Neural cell (in vitro differentiated cells): Measurements from ENCODE around the gene COL5A1. TPM values are rescaled to one million over a fixed set of nuclear protein-coding genes. Genes with fewer than 3 reads are reported as not detected.

Experiments used
- H2AFZ ChIP-seq: fragments of 200-600, 300-800 bp; sonication (generic), shearing (Covaris generic); 2 replicates; pipeline ENCODE4 v1.6.0; 2014; ENCODE audit warnings: low read depth, mild to moderate bottlenecking, antibody characterized with exemption, low read length, moderate library complexity
- H3F3A ChIP-seq: fragments of 200-600 bp; shearing (Covaris generic); 2 replicates; pipeline ENCODE4 v1.6.1; 2016; ENCODE audit warnings: mild to moderate bottlenecking, moderate library complexity, mixed read lengths, antibody characterized with exemption, low read length; ENCODE audit not compliant: insufficient read depth, poor library complexity, severe bottlenecking
- H3K27ac ChIP-seq: fragments of 200-600, 300-800 bp; sonication (generic), shearing (Covaris generic); 2 replicates; pipeline ENCODE4 v1.5.1; 2014; ENCODE audit warnings: mild to moderate bottlenecking, low read length, moderate library complexity
- H3K27me3 ChIP-seq: fragments of 300-800, 200-600 bp; sonication (generic), shearing (Covaris generic); 2 replicates; pipeline ENCODE4 v1.6.0; 2014; ENCODE audit warnings: mild to moderate bottlenecking, low read depth, low read length, moderate library complexity; ENCODE audit not compliant: insufficient read depth
- H3K36me3 ChIP-seq: fragments of 300-800, 200-600 bp; sonication (generic), shearing (Covaris generic); 2 replicates; pipeline ENCODE4 v1.5.1; 2014; ENCODE audit warnings: mild to moderate bottlenecking, antibody characterized with exemption, low read length, moderate library complexity; ENCODE audit not compliant: insufficient read depth
- H3K4me2 ChIP-seq: fragments of 300-800, 200-600 bp; sonication (generic), shearing (Covaris generic); 2 replicates; pipeline ENCODE4 v1.6.0; 2014; ENCODE audit warnings: mild to moderate bottlenecking, low read length
- H3K4me3 ChIP-seq: fragments of 300-800, 200-600 bp; sonication (generic), shearing (Covaris generic); 2 replicates; pipeline ENCODE4 v1.5.1; 2014; ENCODE audit warnings: mild to moderate bottlenecking, low read length, moderate library complexity
- H3K79me2 ChIP-seq: fragments of 200-600 bp; shearing (Covaris generic); replicated peaks from 2 replicates; pipeline ENCODE4 v1.6.0; 2014; ENCODE audit warnings: mild to moderate bottlenecking, low read length, moderate library complexity; ENCODE audit not compliant: insufficient read depth
- H3K9ac ChIP-seq: fragments of 300-800, 200-600 bp; sonication (generic), shearing (Covaris generic); 2 replicates; pipeline ENCODE4 v1.6.1; 2016; ENCODE audit warnings: mild to moderate bottlenecking, low read length, mixed read lengths
- H3K9me2 ChIP-seq: fragments of 200-600 bp; shearing (Covaris generic); 2 replicates; pipeline ENCODE4 v1.6.1; 2016; ENCODE audit warnings: mild to moderate bottlenecking, low read length, mixed read lengths; ENCODE audit not compliant: insufficient read depth
- H3K9me3 ChIP-seq: fragments of 200-600, 300-800 bp; sonication (generic), shearing (Covaris generic); 2 replicates; pipeline ENCODE4 v1.6.1; 2016; ENCODE audit warnings: mild to moderate bottlenecking, mixed run types, low read length, moderate library complexity, mixed read lengths
- H4K20me1 ChIP-seq: fragments of 200-600 bp; shearing (Covaris generic); 2 replicates; pipeline ENCODE4 v1.6.1; 2016; ENCODE audit warnings: mild to moderate bottlenecking, mixed run types; ENCODE audit not compliant: insufficient read depth
- CTCF ChIP-seq: fragments of 450-650 bp; IDR thresholded peaks from 2 replicates; pipeline ENCODE4 v1.5.1; 2014; ENCODE audit warnings: antibody characterized with exemption, mild to moderate bottlenecking, moderate library complexity; ENCODE audit not compliant: poor library complexity, severe bottlenecking
- EP300 ChIP-seq: fragments of 450-650 bp; conservative IDR thresholded peaks from 2 replicates; pipeline ENCODE4 v1.6.1; 2014; ENCODE audit warnings: antibody characterized with exemption, mild to moderate bottlenecking, moderate library complexity; ENCODE audit not compliant: poor library complexity, severe bottlenecking
- EZH2 ChIP-seq: fragments of 200-600, 300-800 bp; shearing (Covaris generic), sonication (generic); IDR thresholded peaks from 2 replicates; pipeline ENCODE4 v1.6.1; 2014; ENCODE audit warnings: antibody characterized with exemption, low read length, borderline replicate concordance, mild to moderate bottlenecking; ENCODE audit not compliant: insufficient read depth, poor library complexity, severe bottlenecking
- MXI1 ChIP-seq: fragments of 450-650 bp; conservative IDR thresholded peaks from 2 replicates; pipeline ENCODE4 v1.6.1; 2014; ENCODE audit warnings: antibody characterized with exemption, mild to moderate bottlenecking; ENCODE audit not compliant: poor library complexity, severe bottlenecking
- POLR2AphosphoS5 ChIP-seq: IDR thresholded peaks from 2 replicates; pipeline ENCODE4 v1.6.1; 2012
- RAD21 ChIP-seq: fragments of 450-650 bp; conservative IDR thresholded peaks from 2 replicates; pipeline ENCODE4 v1.6.1; 2014; ENCODE audit warnings: antibody characterized with exemption, mild to moderate bottlenecking, moderate library complexity
- SMC3 ChIP-seq: fragments of 450-650 bp; conservative IDR thresholded peaks from 2 replicates; pipeline ENCODE4 v1.6.1; 2014; ENCODE audit warnings: antibody characterized with exemption, mild to moderate bottlenecking, moderate library complexity; ENCODE audit not compliant: poor library complexity
- TAF1 ChIP-seq: IDR thresholded peaks from 2 replicates; pipeline ENCODE4 v1.6.1; 2012; ENCODE audit warnings: low read depth
- polyA plus RNA-seq: library from polyadenylated mRNA; depleted of rRNA; stranded (reverse); fragments of >200 nt; gene quantifications from 2 replicates; pipeline ENCODE4 v1.2.3, GENCODE V29; 2014
- TF ChIP-seq, protein P1 (sequence below): IDR thresholded peaks from 2 replicates; pipeline ENCODE4 v1.6.1; 2012; ENCODE audit warnings: borderline replicate concordance

COL5A1 gene
- polyA plus RNA-seq, 1 donor from 2014 or later: not detected

DNA sequence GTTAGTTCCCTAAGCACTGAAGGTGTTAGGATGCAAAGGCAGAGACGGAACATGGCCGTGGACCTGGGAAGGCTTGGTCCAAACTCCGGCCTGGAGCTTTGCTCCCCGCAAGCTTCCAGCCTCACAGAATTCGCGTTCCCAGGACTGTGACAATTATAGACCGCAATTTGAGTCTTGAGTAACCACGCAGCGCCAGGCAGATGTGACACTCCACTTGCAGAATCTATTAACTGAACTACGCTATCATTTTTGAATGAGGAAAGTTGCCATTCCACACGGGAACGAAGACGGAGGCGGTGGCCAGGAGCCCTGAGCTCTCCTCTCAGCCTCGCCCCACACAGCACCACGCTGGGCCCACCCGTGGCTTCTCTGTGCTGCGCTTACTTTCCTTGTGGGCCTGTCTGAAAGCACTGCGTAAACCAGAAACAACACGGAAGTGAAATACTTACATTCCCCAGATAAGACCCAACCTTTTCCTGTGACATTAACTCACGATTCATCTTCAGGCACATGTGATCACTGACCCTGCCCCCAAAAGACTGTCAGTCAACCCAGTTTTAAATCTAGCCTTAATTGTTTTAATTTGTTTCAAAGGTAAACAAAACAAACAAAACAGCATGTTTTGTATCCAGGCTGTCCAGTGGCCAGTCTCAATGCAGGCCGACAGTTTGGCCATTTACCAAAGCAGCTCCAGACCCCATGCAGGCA lies 16.1 kb upstream of the COL5A1 start:
- Histone ChIP-seq H3K9me2 (no peaks in the 10 kb centered on the region), H3K79me2 (no peaks in the 10 kb centered on the region), H3K27ac (no peak overlapping the region), H3K4me3 (no peak overlapping the region), H4K20me1 (no peaks in the 10 kb centered on the region), H3K9ac (no peak overlapping the region), H3F3A (no peaks in the 10 kb centered on the region), H3K27me3 (no peaks in the 10 kb centered on the region), H3K4me2 (no peak overlapping the region), H3K36me3 (no peaks in the 10 kb centered on the region), H2AFZ (no peak overlapping the region), H3K9me3 (no peaks in the 10 kb centered on the region)
- no peak for TF ChIP-seq CTCF
- TF ChIP-seq POLR2AphosphoS5: peak; percentile 36
- TF ChIP-seq, protein P1, sequence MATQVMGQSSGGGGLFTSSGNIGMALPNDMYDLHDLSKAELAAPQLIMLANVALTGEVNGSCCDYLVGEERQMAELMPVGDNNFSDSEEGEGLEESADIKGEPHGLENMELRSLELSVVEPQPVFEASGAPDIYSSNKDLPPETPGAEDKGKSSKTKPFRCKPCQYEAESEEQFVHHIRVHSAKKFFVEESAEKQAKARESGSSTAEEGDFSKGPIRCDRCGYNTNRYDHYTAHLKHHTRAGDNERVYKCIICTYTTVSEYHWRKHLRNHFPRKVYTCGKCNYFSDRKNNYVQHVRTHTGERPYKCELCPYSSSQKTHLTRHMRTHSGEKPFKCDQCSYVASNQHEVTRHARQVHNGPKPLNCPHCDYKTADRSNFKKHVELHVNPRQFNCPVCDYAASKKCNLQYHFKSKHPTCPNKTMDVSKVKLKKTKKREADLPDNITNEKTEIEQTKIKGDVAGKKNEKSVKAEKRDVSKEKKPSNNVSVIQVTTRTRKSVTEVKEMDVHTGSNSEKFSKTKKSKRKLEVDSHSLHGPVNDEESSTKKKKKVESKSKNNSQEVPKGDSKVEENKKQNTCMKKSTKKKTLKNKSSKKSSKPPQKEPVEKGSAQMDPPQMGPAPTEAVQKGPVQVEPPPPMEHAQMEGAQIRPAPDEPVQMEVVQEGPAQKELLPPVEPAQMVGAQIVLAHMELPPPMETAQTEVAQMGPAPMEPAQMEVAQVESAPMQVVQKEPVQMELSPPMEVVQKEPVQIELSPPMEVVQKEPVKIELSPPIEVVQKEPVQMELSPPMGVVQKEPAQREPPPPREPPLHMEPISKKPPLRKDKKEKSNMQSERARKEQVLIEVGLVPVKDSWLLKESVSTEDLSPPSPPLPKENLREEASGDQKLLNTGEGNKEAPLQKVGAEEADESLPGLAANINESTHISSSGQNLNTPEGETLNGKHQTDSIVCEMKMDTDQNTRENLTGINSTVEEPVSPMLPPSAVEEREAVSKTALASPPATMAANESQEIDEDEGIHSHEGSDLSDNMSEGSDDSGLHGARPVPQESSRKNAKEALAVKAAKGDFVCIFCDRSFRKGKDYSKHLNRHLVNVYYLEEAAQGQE: peak; percentile 65

DNA sequence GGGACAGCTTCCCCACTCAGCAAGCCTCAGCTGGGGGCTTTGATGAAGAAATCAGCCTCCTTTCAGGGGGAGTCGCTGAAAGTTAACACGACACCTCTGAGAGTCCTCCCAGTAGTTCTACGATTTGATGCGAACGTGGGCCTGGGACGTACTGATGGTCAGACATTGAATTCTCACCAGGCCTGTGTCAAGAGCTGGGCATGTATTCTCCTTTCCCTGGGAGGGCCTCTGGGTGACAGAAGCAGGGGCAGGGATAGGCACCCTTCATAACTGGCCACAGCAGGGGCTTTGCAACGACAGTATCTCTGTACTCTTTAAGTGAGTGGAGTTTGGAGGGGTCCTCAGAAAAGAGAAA lies 15.6 kb upstream of the COL5A1 start:
- Histone ChIP-seq H3K9ac (no peak overlapping the region), H3F3A (no peaks in the 10 kb centered on the region), H3K9me3 (no peaks in the 10 kb centered on the region), H3K36me3 (no peaks in the 10 kb centered on the region), H3K27ac (no peak overlapping the region), H3K4me2 (no peak overlapping the region), H4K20me1 (no peaks in the 10 kb centered on the region), H3K4me3 (no peak overlapping the region), H3K9me2 (no peaks in the 10 kb centered on the region), H2AFZ (no peak overlapping the region), H3K27me3 (no peaks in the 10 kb centered on the region), H3K79me2 (no peaks in the 10 kb centered on the region)
- TF ChIP-seq CTCF: no peak
- no peak for TF ChIP-seq EP300
- TF ChIP-seq TAF1: no peak
- no peak for TF ChIP-seq POLR2AphosphoS5
- TF ChIP-seq MXI1: no peak
- no peak for TF ChIP-seq EZH2
- TF ChIP-seq, protein P1: no peak
- no peak for TF ChIP-seq SMC3
- TF ChIP-seq RAD21: no peak
